Activated CD8-positive, alpha-beta T cell treated with anti-CD3 and anti-CD28 coated beads for 36 hours (primary cell): ENCODE results near the gene SLIT3. TPM values are rescaled to one million over a fixed set of nuclear protein-coding genes. Genes with fewer than 3 reads are reported as not detected.

Source experiments
- ATAC-seq: fragments of 200-7000 bp; cut with Tn5 transposase; one replicate; pipeline ENCODE4 v1.10.0; 2021; ENCODE audit warnings: mild to moderate bottlenecking, moderate library complexity
- CTCF ChIA-PET: fragments of 350-600 bp; sonication (Branson Sonifier 250); formaldehyde crosslinking; loops from one replicate; lab custom pipeline; 2021; ENCODE audit warnings: antibody characterized with exemption; lab: Charles Lee
- POLR2A ChIA-PET: fragments of 350-600 bp; sonication (Branson Sonifier 250); formaldehyde crosslinking; loops from one replicate; lab custom pipeline; 2021; ENCODE audit warnings: antibody characterized with exemption; lab: Charles Lee
- DNase-seq: peaks from one replicate; pipeline ENCODE4 v3.0.0-alpha.2; 2020
- H3K27ac Mint-ChIP-seq: one replicate; pipeline ENCODE4 v1.8.0; 2021; ENCODE audit warnings: mild to moderate bottlenecking, mixed read lengths
- H3K27me3 Mint-ChIP-seq: one replicate; pipeline ENCODE4 v1.8.0; 2021; ENCODE audit warnings: mixed read lengths
- H3K36me3 Mint-ChIP-seq: one replicate; pipeline ENCODE4 v1.8.0; 2021; ENCODE audit warnings: low read depth, mixed read lengths
- H3K4me1 Mint-ChIP-seq: one replicate; pipeline ENCODE4 v1.8.0; 2021; ENCODE audit warnings: low read depth, mixed read lengths
- H3K4me3 Mint-ChIP-seq: one replicate; pipeline ENCODE4 v1.8.0; 2021; ENCODE audit warnings: mild to moderate bottlenecking, moderate library complexity, mixed read lengths
- H3K9me3 Mint-ChIP-seq: one replicate; pipeline ENCODE4 v1.8.0; 2021; ENCODE audit warnings: mixed read lengths
- CTCF ChIP-seq: fragments of 200-600 bp; IDR thresholded peaks from one replicate; pipeline ENCODE4 v1.8.0; 2022; ENCODE audit warnings: antibody characterized with exemption, mild to moderate bottlenecking
- intact Hi-C: fragments of 100-400 bp; cut with micrococcal nuclease; formaldehyde crosslinking; loops from one replicate; pipeline ENCODE4 v1.10.0; 2022
- total RNA-seq, 2 experiments: library from RNA; stranded (reverse); gene quantifications; one replicate each; pipeline ENCODE4 v1.2.3, GENCODE V29; 2021

Gene SLIT3
- total RNA-seq, 2 experiments from 2014 or later = 0.69 to 0.74 TPM

GRCh38 chr5:168851902-168852321 lies 449.0 kb downstream of the SLIT3 start:
- H3K4me3 Mint-ChIP-seq = peak overlapping the region; percentile 35
- CTCF ChIA-PET = no interaction called here
- peak; percentile 59 for DNase-seq
- H3K9me3 Mint-ChIP-seq = no peaks in the 10 kb centered on the region
- intact Hi-C loops = no loop called here
- peaks cover 11% of the 10 kb centered on the region for H3K27me3 Mint-ChIP-seq
- H3K27ac Mint-ChIP-seq = peak overlapping the region; percentile 58
- H3K36me3 Mint-ChIP-seq = no peaks in the 10 kb centered on the region
- TF ChIP-seq CTCF = no peak
- peak; percentile 74 for ATAC-seq
- POLR2A ChIA-PET = no interaction called here
- H3K4me1 Mint-ChIP-seq = peaks cover 21% of the 10 kb centered on the region

- ChIA-PET CTCF (no interaction called here), POLR2A (no interaction called here)
- no peak overlapping the region for H3K4me3 Mint-ChIP-seq
- no peak overlapping the region for H3K27ac Mint-ChIP-seq
- DNase-seq (no peak), ATAC-seq (no peak)
- H3K36me3 Mint-ChIP-seq = no peaks in the 10 kb centered on the region
- H3K4me1 Mint-ChIP-seq = peaks cover 21% of the 10 kb centered on the region
- no peaks in the 10 kb centered on the region for H3K9me3 Mint-ChIP-seq
- no peak for TF ChIP-seq CTCF
- peaks cover 11% of the 10 kb centered on the region for H3K27me3 Mint-ChIP-seq
- intact Hi-C loops = no loop called here
Measured at GRCh38 chr5:168850683-168851082, 450.3 kb downstream of the SLIT3 start.

- no peak for ATAC-seq
- no peak overlapping the region for H3K27ac Mint-ChIP-seq
- intact Hi-C loops = no loop called here
- peaks cover 16% of the 10 kb centered on the region for H3K4me1 Mint-ChIP-seq
- H3K36me3 Mint-ChIP-seq = no peaks in the 10 kb centered on the region
- no peak overlapping the region for H3K4me3 Mint-ChIP-seq
- H3K9me3 Mint-ChIP-seq = no peaks in the 10 kb centered on the region
- POLR2A ChIA-PET = interaction anchor here (1.5 kb wide), 1 partner anchor 11 kb away, joined by 5 read pairs; no protein-coding TSS in a partner anchor
- no peak for TF ChIP-seq CTCF
- DNase-seq = no peak
- peaks cover 13% of the 10 kb centered on the region for H3K27me3 Mint-ChIP-seq
- CTCF ChIA-PET = no interaction called here
Measured at GRCh38 chr5:168848569-168848968, 452.4 kb downstream of the SLIT3 start.

- Mint-ChIP-seq H3K27me3 (peaks cover 15% of the 10 kb centered on the region), H3K27ac (no peak overlapping the region), H3K4me1 (peaks cover 15% of the 10 kb centered on the region), H3K4me3 (no peak overlapping the region), H3K9me3 (no peaks in the 10 kb centered on the region), H3K36me3 (no peaks in the 10 kb centered on the region)
- POLR2A ChIA-PET = interaction anchor here (1.5 kb wide), 1 partner anchor 11 kb away, joined by 5 read pairs; no protein-coding TSS in a partner anchor
- CTCF ChIA-PET = no interaction called here
- intact Hi-C loops = no loop called here
- TF ChIP-seq CTCF = no peak
- ATAC-seq (no peak), DNase-seq (no peak)
Measured at GRCh38 chr5:168847511-168848073, 453.3 kb downstream of the SLIT3 start.

GRCh38 chr5:168844922-168845296 lies 456.0 kb downstream of the SLIT3 start:
- H3K27ac Mint-ChIP-seq = no peak overlapping the region
- peaks cover 19% of the 10 kb centered on the region for H3K27me3 Mint-ChIP-seq
- TF ChIP-seq CTCF = no peak
- ChIA-PET POLR2A (no interaction called here), CTCF (interaction anchor here (1.4 kb wide), 1 partner anchor 8 kb away, joined by 3 read pairs; no protein-coding TSS in a partner anchor)
- DNase-seq (no peak), ATAC-seq (no peak)
- H3K4me3 Mint-ChIP-seq = no peak overlapping the region
- intact Hi-C loops = no loop called here
- peaks cover 2% of the 10 kb centered on the region for H3K4me1 Mint-ChIP-seq
- H3K9me3 Mint-ChIP-seq = no peaks in the 10 kb centered on the region
- no peaks in the 10 kb centered on the region for H3K36me3 Mint-ChIP-seq
